WERI-Rb-1 (cell line): ENCODE measurements around the gene MC5R.
A peak's percentile ranks its signal among the peaks of the same experiment; 100 is the strongest.

Source experiments
- DNase-seq: peaks from one replicate; pipeline ENCODE4 v3.0.0-alpha.2; 2020
- H3K27ac ChIP-seq: fragments of 250-450 bp; sonication (Bioruptor Pico); 2 replicates; pipeline ENCODE4 v1.5.1; 2020; ENCODE audit warnings: mild to moderate bottlenecking, moderate library complexity
- H3K27me3 ChIP-seq: fragments of 250-450 bp; sonication (Bioruptor Pico); 2 replicates; pipeline ENCODE4 v1.5.1; 2021; ENCODE audit warnings: mild to moderate bottlenecking, low read depth, moderate library complexity; ENCODE audit not compliant: insufficient read depth, severe bottlenecking
- H3K36me3 ChIP-seq: fragments of 250-450 bp; sonication (Bioruptor Pico); 2 replicates; pipeline ENCODE4 v1.5.1; 2020; ENCODE audit warnings: mild to moderate bottlenecking, moderate library complexity
- H3K4me3 ChIP-seq: 2 replicates; pipeline ENCODE4 v1.5.1; 2011; ENCODE audit warnings: low read depth, mild to moderate bottlenecking, control low read depth, low read length
- H3K9me3 ChIP-seq: fragments of 250-450 bp; sonication (Bioruptor Pico); 2 replicates; pipeline ENCODE4 v1.5.1; 2021; ENCODE audit warnings: mild to moderate bottlenecking, moderate library complexity; ENCODE audit not compliant: severe bottlenecking
- TF ChIP-seq, protein P1 (sequence below): IDR thresholded peaks from 2 replicates; pipeline ENCODE4 v1.5.1; 2011; ENCODE audit warnings: low read depth, mild to moderate bottlenecking, control low read depth, inconsistent platforms, low read length

Gene MC5R

DNA sequence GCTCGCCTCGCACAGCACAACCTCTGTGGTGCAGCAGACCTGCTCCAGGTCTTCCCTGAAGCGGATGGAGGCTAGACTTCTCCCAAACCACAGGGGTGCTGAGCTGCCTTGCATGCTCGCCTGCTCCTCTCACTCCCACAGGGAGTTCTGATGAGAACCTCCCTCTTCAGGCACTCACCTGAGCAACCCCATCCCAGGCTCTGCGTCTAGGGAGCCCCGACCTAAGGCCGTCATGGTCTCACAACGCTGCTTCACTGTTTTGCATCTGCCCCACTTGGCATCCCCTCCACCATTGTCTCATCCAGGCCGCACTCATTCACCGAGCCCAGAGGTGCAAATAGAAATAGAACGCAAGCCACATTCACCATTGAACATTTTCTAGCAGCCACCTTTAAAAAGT is 24.6 kb upstream of the MC5R start:
- Histone ChIP-seq H3K9me3 (peaks cover 4% of the 10 kb centered on the region), H3K36me3 (no peaks in the 10 kb centered on the region), H3K4me3 (no peak overlapping the region), H3K27ac (no peak overlapping the region), H3K27me3 (peaks cover 78% of the 10 kb centered on the region)
- TF ChIP-seq, protein P1, sequence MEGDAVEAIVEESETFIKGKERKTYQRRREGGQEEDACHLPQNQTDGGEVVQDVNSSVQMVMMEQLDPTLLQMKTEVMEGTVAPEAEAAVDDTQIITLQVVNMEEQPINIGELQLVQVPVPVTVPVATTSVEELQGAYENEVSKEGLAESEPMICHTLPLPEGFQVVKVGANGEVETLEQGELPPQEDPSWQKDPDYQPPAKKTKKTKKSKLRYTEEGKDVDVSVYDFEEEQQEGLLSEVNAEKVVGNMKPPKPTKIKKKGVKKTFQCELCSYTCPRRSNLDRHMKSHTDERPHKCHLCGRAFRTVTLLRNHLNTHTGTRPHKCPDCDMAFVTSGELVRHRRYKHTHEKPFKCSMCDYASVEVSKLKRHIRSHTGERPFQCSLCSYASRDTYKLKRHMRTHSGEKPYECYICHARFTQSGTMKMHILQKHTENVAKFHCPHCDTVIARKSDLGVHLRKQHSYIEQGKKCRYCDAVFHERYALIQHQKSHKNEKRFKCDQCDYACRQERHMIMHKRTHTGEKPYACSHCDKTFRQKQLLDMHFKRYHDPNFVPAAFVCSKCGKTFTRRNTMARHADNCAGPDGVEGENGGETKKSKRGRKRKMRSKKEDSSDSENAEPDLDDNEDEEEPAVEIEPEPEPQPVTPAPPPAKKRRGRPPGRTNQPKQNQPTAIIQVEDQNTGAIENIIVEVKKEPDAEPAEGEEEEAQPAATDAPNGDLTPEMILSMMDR: no peak
- DNase-seq: no peak

DNA sequence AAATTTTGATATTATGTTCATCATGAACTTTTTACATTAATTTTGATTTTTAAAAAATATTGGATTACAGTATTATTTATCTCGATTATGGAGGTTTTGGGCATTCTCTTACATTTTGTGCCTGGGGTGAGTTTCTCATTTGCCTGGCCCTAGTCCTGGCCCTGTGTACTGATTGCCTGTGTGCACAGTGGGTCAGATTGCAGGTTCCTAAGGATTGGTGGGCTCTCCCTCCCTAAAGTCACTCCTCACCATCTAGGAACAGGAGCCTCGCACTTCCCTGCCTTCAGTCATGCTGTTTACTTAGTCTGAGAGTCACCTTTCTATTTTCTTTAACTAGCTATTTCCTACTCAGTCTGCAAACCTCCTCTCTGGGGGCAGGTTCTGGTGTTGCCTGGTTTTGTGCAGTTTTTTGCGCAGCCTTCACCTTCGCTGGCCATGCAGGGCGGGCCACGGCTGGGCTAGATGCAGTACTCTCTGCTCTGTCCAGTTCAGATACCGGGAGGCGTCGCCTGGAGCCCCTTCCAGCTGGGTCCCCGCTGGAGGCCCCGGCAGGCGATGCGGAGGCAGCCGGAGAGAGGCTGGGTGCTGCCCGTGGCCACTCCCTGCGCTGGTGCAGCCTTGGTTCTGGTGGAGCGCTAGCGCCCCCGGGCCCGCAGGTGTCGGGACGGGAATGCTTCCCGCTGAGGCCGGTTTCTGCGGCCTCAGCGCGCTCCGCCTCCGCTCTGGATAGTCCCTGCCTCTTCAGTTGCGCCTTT is 23.3 kb upstream of the MC5R start:
- TF ChIP-seq, protein P1: peak; percentile 75
- no peak overlapping the region for H3K27ac ChIP-seq
- H3K36me3 ChIP-seq: no peaks in the 10 kb centered on the region
- no peaks in the 10 kb centered on the region for H3K9me3 ChIP-seq
- DNase-seq: peak; percentile 71
- peak overlapping the region; percentile 12; the same call in 1 of the 2 replicates for H3K4me3 ChIP-seq
- peaks cover 88% of the 10 kb centered on the region for H3K27me3 ChIP-seq

DNA sequence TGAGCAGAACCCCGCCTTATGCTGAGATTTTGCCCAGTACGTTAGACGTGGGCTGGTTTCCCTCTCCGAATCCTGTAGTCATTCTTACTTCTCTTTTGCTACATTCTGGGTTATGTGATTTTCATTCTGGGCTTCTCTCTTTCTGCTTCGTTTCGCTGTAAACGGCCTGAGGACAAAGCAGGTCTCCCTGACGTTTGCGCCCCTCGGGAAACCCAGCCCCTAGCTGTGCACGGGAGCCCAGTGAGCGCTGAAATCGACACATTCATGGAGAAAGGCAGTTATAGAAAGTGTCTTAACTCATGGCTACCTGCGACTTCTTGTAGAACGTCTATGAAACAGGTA is 22.7 kb upstream of the MC5R start:
- Histone ChIP-seq H3K4me3 (peak overlapping the region; percentile 12; the same call in 1 of the 2 replicates), H3K9me3 (no peaks in the 10 kb centered on the region), H3K27ac (no peak overlapping the region), H3K27me3 (peaks cover 91% of the 10 kb centered on the region), H3K36me3 (no peaks in the 10 kb centered on the region)
- TF ChIP-seq, protein P1: no peak
- DNase-seq: no peak

DNA sequence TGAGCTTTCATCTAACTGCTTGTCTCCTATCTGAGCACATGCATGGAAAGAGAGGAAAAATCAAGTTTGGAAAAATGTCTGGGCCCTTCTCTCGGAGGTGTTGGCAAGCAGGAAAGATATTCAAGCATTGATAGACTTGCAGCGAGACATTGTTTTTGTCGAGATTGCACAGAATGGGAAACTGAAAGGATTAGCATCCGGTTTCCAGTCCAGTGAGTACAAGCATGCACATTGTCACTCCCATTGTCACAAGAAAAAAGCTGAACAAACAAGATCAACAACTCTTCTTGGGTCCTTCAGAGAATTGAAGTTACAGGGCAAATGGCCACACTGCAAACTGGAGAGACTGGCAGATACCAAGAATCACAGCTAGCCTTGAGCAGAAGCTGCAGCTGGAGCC is 19.6 kb upstream of the MC5R start:
- Histone ChIP-seq H3K4me3 (no peak overlapping the region), H3K9me3 (no peaks in the 10 kb centered on the region), H3K27ac (no peak overlapping the region), H3K36me3 (no peaks in the 10 kb centered on the region), H3K27me3 (peaks cover 89% of the 10 kb centered on the region)
- DNase-seq: no peak
- TF ChIP-seq, protein P1: no peak

DNA sequence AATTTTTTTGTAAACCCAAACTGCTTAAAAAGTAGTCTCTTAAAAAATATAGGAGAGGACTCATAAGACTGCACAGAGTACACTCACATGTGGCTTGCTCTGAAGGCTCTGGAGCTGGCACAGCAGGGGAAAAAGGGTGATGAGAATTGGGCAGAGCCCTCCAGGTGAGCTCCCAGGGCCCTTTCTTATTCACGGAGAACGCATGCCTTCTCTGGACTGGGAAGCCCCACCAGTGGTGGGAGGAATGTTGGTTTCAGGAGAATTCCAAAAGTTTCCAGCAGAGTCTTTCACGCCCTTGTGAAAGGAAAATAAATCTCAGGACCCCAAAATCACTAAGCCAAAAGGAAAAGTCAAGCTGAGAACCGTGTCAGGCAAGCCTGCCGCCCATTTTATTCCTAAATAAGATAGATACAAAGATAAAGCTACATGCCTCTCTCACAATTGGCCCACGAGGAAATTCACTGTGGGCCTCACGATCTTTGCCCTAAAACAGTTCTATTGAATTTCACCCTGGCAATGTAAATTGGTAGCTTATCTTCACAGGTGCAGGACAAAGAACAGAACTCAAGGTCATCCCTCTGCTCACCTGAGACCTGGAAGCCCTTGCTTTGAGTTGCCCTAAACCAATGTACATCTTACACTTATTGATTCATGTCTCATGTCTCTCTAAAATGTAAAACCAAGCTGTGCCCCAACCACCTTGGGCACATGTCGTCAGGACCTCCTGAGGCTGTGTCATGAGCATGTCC is 15.5 kb upstream of the MC5R start:
- TF ChIP-seq, protein P1: no peak
- no peaks in the 10 kb centered on the region for H3K9me3 ChIP-seq
- DNase-seq: no peak
- H3K27ac ChIP-seq: no peak overlapping the region
- no peaks in the 10 kb centered on the region for H3K36me3 ChIP-seq
- no peak overlapping the region for H3K4me3 ChIP-seq
- peaks cover 93% of the 10 kb centered on the region for H3K27me3 ChIP-seq
